HG03175 (cell line): ENCODE measurements around the gene MT1F.
"Not testable (repeated sequence)": the region's sequence is repeated elsewhere in the genome, so short reads cannot be mapped to it uniquely, and the experiment has no call there.

Experiments
- ATAC-seq: cut with Tn5 transposase; IDR thresholded peaks from one replicate; pipeline ENCODE4 v1.9.1; 2021; ENCODE audit warnings: mild to moderate bottlenecking, moderate library complexity; ENCODE audit not compliant: unreplicated experiment

Gene MT1F

DNA sequence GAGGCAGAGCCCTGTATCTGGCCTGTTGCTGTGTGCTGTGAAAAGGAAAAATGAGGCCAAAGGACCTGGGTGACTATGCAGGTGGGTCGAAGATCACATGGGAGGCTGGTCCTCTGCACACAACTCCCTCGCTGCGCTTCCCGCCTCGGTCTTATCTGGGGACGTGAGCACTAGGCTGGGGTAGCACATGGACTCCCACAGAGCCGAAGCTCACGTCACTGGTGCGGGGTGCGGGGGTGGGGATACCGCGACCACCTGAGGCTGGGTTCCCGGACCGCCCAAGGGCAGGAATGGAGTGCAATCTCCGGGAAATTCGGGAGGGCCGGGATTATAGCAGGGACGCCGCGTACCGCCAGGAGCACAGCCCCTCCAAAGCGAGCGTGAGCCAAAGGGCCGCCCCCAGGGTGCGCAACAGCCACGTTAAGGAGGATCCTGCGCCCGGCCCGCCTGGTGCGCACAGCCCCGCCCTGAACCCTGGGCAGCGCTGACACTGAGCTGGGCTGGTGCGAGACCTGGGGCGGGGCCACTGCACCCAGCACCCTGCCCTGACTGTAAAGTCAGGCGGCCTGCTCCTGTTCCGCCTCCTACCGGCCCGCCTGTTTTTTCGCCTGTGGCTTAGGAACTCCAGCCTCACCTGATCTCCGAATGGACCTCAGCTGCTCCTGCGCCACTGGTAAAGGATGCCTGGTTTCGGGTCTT is 14.5 kb upstream of the MT1F start:
- peak; percentile 73 for ATAC-seq

DNA sequence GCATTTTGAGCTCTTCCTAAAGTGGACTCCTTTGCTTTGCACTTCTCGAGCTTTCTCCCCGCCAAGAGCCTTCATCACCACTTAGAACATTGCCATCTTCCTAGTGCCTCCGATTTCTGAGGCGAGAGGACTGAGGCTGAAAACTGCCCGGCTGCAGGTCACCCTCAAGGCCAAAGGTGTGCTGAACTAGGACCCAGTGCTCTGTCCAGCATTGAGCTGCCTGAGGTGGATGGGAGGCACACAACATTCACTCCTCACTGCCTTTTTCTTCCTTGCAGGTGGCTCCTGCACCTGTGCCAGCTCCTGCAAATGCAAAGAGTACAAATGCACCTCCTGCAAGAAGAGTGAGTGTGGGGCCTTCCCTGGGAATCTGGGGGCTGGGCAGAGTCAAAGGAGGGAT is 13.9 kb upstream of the MT1F start:
- ATAC-seq, result no peak

DNA sequence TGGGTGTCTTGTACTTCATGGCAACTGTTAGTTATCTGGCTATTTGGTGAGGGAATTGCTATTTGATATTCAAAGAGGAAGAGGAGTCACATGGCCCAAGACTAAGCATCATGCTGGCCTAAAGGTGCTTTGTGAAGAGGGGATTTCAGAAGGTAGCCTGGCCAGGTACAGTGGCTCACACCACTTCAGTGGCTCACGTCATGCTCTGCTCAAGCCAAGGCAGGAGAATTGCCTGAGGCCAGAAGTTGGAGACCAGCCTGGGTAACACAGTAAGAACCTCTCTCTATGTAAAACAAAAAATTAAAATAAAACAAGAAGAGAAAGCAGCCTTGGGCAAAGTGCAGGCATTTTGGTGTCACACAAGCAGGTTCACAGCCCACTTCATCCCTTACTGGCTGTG is 12.4 kb upstream of the MT1F start:
- no peak for ATAC-seq

DNA sequence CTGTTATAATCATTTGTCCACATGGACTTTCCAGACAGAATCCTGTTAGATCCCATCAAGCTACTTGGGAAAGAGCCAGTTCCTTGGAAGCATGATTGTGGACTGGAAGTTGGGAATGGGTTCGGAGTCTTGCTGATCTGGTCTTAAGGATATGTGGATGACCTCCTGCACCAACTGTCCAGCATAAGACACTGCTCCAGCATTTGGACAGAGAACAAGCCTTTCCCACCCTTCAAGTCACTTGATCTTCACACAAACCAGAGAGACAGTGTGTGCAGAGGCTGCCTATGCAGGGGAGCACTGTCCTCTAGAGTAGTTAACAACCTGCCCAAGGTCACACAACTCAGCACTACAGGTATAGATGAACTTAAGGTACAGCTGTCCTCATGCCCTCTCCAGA is 11.9 kb upstream of the MT1F start:
- no peak for ATAC-seq

DNA sequence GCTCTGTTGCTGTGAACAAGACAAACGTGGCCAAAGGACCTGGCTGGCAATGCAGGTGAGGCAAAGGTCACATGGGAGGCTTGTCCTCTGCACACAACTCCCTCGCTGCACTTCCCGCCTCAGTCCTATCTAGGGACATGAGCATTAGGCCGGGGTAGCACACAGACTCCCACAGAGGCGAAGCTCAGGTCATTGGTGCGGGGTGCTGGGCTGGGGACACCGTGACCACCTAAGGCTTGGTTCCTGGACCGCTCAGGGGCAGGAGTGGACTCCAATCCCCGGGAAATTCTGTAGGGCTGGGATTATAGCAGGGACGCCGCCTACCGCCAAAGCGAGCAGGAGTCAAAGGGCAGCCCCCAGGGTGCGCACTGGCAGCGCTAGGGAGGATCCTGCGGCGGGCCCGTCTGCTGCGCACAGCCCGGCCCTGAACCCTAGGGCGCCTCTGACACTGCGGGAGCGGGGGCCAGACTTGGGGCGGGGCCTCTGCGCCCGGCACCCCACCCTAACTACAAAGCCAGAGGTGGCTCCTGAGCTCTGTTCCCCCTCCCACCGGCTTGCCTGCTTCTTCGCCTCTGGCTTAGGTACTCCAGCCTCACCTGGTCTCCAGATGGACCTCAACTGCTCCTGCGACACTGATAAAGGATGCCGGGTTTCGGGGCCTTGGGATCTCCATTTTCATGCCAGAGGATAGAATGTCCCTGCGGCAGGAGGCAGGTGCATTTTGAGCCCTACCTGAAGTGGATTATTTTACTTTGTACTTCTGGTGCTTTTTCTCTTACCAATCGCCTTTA is 9.9 kb upstream of the MT1F start:
- no peak for ATAC-seq

DNA sequence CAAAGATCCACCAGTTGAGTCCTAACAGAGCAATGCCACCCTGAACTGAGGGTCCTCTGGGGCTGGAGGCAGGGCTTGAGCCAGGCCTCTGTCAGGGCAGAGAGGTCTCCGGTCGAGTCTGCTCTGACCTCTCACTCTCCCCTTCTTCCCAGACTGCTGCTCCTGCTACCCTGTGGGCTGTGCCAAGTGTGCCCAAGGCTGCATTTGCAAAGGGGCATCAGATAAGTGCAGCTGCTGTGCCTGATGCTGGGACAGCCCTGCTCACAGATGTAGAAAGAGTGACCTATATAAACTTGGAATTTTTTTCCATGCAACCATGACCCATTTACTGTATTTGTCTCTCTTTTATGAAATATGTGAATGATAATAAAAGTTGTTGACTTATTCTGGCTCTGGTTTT is 8.5 kb upstream of the MT1F start:
- ATAC-seq, result no peak

DNA sequence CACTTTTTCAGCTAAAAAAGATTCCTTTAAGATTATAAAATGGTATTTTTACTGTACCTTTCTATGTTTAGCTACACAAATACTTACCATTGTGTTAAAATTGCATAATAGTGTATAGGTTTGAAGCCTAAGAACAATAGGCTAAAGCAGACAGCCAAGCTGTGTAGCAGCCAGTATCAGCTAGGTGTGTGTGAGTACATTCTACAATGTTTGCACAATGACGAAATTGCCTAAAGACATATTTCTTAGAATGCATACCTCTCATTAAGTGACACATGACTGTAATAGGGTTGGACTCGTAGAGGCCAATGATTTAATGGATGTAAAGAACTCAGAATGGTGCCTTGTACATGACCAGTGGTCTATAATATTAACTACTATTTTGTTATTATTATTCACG is 7.9 kb upstream of the MT1F start:
- no peak for ATAC-seq

DNA sequence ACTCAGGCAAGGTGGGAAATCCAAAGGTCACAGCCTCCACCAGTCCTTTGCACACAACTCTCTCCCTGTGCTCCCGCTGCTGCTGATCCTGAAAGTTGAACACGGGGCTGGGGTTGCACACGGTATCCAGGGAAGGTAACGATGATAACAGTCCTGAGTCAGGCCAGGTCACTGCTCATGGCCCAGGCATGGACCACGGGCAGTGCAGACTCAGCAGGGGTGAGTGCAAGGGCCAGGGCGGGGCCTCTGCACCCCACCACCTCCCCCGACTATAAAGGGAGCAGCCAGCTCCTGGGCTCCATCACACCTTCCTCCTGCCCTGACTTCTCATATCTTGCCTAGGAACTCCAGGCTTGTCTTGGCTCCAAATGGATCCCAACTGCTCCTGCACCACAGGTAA is 6.2 kb upstream of the MT1F start, which contains the start of gene MT1B:
MT1B (plus strand) TSS at position 301 of the 400 bp plus-strand sequence; CDS start at position 369, 68 bp downstream.
- no peak for ATAC-seq

DNA sequence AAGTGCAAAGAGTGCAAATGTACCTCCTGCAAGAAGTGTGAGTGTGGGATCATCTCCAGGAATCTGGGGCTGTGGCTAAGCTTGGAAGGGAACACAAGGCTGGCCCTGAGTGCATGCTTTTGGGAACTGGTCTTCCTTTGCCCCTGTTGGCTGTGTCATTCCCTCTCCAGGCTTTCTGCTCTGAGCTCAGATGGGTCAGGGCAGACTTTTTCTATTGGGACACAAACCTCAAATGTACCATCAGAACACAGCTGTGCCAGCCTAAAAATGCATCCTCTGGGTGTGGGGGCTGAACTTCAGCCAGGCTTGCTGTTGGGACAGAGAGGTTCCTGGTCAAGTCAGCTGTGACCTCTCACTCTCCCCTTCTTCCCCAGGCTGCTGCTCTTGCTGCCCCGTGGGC is 5.2 kb upstream of the MT1F start:
- no peak for ATAC-seq

DNA sequence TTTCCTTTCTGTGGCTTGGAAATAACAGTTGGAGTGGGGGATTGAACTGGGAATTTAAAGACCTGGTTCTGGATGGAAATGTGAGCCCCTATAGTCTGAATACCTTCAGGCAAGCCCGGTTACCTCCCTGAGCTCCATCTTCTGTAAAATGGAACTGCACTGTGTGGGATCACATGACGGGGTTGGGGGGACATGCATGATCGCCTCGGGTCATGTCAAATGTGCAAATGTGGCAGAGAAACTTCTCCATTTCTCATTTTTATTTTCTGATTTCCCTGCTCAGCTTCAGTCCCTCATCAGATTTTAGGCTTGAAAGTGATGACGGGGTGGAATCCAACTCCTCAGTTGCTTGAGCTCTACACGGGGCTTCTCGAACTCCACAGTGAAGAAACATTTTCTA is 4.5 kb upstream of the MT1F start:
- ATAC-seq, result no peak

DNA sequence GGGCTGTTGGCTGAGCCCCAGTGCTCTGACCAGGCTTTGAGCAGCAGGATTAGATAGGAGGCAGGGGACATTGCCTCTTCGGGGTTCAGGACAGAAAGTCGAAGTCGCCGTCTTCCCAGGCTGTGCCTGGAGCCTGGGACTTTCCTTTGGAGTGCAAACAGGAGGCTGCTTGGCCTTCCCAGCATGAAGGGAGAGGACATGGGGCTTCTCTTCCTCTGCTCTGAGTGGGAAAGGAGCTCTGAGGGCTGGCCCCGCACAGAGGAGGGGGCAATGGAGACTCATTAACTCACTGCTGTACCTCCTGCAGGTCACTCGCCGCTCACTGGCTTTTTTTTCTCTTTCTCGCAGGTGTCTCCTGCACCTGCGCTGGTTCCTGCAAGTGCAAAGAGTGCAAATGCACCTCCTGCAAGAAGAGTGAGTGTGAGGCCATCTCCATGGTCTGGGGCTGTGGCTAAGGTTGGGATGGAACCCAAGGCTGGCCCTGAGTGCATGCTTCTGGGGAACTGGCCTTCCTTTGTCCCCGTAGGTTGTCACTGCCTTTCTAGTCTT is 642 bp downstream of the MT1F start:
- no peak for ATAC-seq

DNA sequence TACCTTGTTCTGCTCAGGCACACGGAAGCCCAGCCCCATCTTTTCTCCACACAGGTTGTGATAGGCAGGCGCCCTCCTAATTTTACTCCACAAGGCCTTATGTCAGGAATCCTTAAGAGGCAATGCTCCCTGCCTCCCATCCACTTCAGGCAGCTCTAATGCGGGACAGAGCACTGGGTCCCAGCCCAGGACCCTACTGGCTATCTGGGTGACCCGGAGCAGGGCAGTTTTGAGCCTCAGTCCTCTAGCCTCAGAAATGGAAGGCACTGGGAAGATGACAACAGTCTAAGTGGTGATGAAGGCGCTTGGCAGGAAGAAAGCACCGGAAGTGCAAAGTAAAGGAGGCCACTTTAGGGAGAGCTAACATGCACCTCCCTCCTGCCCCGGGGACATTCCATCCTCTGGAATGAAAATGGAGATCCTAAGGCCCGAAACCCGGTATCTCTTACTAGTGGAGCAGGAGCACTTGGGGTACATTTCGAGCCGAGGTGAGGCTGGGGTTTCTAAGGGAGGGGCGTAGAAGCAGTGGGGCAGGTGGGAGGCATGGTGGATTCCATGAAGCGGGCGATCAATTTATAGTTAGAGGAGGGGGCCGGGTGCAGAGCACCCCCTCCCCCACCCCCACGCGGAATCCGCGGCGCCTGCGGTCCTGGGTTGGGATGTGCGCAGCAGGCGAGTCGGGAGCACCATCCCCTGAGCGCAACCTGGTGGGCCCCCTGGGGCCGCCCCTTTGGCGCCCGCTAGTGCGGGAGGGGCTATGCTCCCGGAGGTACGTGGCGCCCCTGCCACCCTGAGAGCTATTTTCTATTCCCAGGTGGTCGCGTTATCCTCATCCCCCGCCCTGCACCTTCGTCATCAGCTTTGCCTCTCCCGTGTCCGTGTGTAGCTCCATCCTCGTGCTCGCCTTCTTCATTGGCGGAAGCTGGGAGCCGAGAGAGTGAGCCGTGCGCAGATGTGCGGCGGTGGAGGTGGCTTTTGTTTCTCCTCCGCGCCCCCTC is 4.9 kb downstream of the MT1F start:
- ATAC-seq, result no peak

DNA sequence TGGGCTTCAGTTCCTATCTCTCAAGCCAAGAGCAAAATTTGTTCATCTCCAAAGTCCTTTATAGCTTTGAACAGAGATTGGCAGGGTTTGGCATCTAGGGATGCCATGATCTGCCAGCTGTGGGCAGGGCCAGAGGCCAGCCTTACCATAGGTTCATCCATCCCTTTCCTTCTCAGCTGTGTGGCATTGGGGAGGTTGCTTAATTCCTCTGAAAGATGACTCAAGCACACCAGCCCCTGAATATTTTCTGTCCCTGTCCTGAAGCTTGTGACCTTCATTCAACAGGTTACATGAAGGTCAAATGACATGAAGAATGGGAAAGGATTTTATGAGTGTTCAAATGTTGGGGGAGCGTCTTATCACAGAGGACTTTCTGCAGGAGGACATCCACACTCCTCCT is 6.7 kb downstream of the MT1F start:
- ATAC-seq, result no peak

DNA sequence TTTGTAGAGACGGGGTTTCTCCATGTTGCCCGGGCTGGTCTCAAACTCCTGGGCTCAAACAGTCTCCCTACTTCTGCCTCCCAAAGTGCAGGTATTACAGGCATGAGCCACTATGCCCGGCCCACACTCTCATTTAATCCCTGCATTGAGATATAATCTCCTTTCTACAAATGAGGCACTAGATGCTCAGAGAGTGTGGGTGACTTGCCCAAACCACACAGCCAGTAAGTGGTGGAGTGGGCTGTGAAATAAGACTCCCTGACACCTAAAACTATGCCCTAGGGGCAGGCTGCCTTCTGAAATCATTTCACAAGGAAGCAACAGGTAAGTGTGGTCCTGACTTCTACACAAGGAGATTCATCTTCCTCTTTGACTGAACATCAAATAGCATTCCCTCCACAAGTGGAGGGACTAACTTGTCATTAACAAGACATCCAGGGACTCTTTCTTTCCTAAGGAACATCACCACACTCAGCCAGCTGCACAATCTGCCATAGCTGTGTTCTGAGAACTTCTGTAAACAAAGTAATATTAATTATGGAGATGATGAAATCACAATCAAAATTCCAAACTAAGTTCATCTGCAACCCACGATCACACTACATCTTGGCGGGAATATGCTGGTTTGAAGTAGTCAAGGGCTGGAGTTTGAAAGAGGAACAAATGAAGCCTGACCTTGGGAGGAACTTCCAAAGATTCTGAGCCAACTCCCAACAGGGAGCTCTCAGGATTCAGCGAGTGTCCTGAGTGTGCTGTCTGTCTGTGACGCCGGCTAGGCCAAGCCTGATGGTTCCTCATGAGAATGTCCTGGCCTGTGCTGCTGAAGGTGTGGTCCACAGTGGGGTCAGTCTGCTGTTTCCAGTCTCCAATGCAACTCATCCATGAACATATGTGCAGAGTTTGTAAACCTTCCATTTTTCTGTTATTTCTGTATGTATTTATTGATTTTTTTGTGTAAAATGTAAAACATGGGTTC is 7.8 kb downstream of the MT1F start:
- not testable (repeated sequence) for ATAC-seq

DNA sequence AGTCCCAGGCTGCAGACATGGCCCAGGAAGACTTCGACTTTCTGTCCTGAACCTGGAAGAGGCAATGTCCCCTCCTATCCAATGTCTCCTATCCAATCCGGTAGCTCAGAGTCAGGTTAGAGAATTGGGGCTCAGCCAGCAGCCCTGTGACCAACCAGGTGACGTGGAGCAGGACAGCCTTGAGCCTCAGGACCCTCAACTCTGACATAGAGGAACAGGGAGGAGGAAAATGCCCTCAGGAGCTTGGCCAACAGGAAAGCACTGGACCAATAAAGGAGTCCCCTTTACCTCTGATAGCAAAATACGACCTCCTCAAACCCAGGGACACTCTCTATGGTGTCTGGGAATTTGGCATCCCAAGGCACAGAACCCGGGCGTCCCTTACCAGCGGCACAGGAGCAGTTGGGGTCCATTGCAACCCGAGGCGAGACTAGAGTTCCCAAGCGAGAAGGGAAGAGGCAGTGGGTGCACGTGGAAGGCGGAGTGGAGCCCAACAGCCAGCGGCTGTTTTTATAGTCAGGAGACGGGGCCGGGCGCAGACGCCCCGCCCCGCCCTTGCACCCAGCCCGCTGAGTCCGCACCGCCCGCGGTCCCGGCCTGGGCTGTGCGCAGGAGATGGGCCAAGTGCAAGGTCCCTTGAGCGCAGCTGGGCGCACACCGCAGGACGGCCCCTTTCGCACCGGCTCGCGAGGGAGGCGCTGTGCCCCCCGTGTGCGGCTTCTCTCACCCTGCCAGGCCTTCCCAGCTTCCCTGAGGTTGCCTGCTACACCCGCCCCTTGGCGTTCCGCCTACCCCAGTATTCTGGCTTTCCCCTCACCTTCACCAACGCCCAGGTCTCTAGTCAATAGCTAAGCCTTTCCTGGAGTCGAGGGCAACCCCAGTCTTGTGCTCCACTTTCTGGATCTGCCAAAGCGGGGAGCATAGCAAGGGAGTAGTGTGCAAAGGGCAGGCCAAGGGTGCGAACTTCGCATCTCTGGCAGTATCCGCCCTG is 10.1 kb downstream of the MT1F start, which contains the start of gene MT1G:
MT1G (minus strand) TSS at position 485 of the 991 bp plus-strand sequence; CDS start at position 413, 72 bp downstream.
- ATAC-seq, result no peak

DNA sequence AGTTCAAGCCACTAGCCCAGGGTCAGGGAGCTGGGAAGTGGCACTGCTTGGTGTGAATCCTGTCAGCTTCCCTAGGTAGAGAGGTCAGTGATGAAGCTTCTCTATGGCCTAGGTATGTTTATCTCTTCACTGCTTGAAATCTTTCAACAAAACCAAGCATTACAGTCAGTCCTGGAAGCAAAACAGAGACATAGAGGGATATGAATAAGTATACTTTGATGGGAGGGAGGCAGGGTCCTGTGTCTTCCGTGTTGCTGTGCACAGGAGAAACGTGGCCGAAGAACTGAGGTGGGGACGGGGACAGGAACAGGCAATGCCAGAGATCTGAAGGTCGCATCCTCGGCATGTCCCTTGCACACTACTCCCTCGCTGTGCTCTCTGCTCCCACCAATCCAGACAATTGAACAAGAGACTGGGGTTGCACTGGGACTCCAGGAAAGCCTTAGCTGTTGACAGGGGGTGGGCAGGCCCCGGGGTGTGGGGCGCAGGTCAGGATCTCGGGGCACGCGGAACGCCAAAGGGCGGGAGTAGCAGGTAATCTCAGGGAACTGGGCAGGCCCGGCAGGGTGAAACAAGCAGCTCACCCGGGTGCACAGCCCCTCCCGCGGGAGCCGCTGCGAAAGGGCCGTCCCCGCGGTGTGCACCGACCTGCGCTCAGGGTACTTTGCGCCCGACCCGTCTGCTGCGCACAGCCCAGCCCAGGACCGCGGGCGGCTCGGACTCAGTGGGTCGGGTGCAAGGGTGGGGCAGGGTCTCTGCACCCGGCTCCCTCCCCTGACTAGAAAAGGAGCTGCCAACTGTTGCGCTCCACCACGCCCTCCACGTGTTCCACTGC is 11.5 kb downstream of the MT1F start, which contains the start of gene MT1H:
MT1H (plus strand) TSS at position 810 of the 835 bp plus-strand sequence. CDS start 71 bp downstream, outside the sequence.
- no peak for ATAC-seq

DNA sequence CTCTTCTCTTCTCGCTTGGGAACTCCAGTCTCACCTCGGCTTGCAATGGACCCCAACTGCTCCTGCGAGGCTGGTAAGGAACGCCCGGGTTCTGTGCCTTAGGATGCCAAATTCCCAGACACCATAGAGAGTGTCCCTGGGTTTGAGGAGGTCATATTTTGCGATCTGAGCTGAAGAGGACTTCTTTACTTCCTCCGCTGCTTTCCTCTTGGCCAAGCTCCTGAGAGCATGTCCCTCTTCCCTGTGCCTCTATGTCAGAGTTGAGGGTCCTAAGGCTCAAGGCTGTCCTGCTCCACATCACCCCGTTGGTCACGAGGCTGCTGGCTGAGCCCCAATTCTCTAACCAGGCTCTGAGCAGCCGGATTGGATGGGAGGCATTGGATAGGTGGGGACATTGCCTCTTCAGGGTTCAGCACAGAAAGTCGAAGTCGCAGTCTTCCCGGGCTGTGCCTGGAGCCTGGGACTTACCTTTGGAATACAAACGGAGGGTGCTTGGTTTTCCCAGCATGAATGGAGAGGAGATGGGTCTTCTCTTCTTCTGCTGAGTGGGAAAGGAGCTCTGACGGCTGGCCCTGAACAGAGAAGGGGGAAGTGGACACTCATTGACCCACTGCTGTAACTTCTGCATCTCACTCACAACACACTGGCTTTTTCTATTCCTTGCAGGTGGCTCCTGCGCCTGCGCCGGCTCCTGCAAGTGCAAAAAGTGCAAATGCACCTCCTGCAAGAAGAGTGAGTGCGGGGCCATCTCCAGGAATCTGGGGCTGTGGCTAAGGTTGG is 12.3 kb downstream of the MT1F start:
- ATAC-seq, result no peak
